Stimulated activated naive CD4-positive, alpha-beta T cell (primary cell): ENCODE measurements around the gene CLIC4.
A peak's percentile ranks its signal among the peaks of the same experiment; 100 is the strongest.

ENCODE experiments used
- DNase-seq, 6 experiments: peaks; one replicate each; lab custom pipeline; 2025; lab: John Stamatoyannopoulos, UW

CLIC4 gene

GRCh38 chr1:24859063-24860010 lies 114.1 kb downstream of the CLIC4 start:
- no peak for DNase-seq

GRCh38 chr1:24860841-24861240 lies 115.6 kb downstream of the CLIC4 start:
- DNase-seq, result no peak

- DNase-seq, result no peak
These were observed 116.8 kb downstream of the CLIC4 start for GRCh38 chr1:24861821-24862727.

GRCh38 chr1:24862775-24863483 lies 117.7 kb downstream of the CLIC4 start:
- DNase-seq, result no peak

- DNase-seq, result no peak
These were observed 119.1 kb downstream of the CLIC4 start for GRCh38 chr1:24864370-24864777.

GRCh38 chr1:24865168-24865567 lies 119.9 kb downstream of the CLIC4 start:
- no peak for DNase-seq

- no peak for DNase-seq
These were observed 120.3 kb downstream of the CLIC4 start for GRCh38 chr1:24865587-24865986.

GRCh38 chr1:24866211-24867083 lies 121.2 kb downstream of the CLIC4 start:
- no peak for DNase-seq

- DNase-seq, result no peak
These were observed 122.0 kb downstream of the CLIC4 start for GRCh38 chr1:24867084-24867870.

- DNase-seq, result no peak
These were observed 123.0 kb downstream of the CLIC4 start for GRCh38 chr1:24868016-24868875.

GRCh38 chr1:24870551-24871195 lies 125.4 kb downstream of the CLIC4 start:
- DNase-seq, result peak in 1 of 6 experiments; percentile 17

GRCh38 chr1:24871306-24871901 lies 126.2 kb downstream of the CLIC4 start:
- no peak for DNase-seq

GRCh38 chr1:24872061-24872850 lies 127.0 kb downstream of the CLIC4 start:
- DNase-seq, result no peak

- no peak for DNase-seq
These were observed 127.9 kb downstream of the CLIC4 start for GRCh38 chr1:24873148-24873547.

GRCh38 chr1:24874056-24874455 lies 128.8 kb downstream of the CLIC4 start:
- no peak for DNase-seq

- DNase-seq, result no peak
These were observed 129.5 kb downstream of the CLIC4 start for GRCh38 chr1:24874611-24875234.

- no peak for DNase-seq
These were observed 130.0 kb downstream of the CLIC4 start for GRCh38 chr1:24875257-24875656.
